SK-N-MC (cell line): ENCODE measurements around the gene ZNF438.

ENCODE experiments used
- EZH2 ChIP-seq: fragments of 200-600 bp; sonication (generic); IDR thresholded peaks from one replicate; pipeline ENCODE4 v1.6.1; 2017; ENCODE audit warnings: antibody characterized with exemption
- POLR2AphosphoS5 ChIP-seq: IDR thresholded peaks from 2 replicates; pipeline ENCODE4 v1.6.1; 2012; ENCODE audit warnings: mild to moderate bottlenecking, low read depth, low read length, borderline replicate concordance

- TF ChIP-seq POLR2AphosphoS5 (no peak), EZH2 (no peak)
Observed at GRCh38 chr10:30944005-30944404, 87.7 kb downstream of the ZNF438 start.
